MCF 10A (cell line): Measurements from ENCODE around the gene RPS6KA4. TPM values are rescaled to one million over a fixed set of nuclear protein-coding genes. Genes with fewer than 3 reads are reported as not detected.

Source experiments
- BruUV-seq: library from RNA; stranded (reverse); fragments of 400-500 nt; replicated peaks from 2 replicates; lab custom pipeline; 2021; lab: Mats Ljungman, UMichigan
- CTCF ChIA-PET: fragments of 300-600 bp; sonication (Branson Sonifier 250); formaldehyde crosslinking; extraction: SDS; loops from one replicate; lab custom pipeline; 2021; ENCODE audit warnings: antibody characterized with exemption, inconsistent platforms; lab: Yijun Ruan, JAX
- POLR2A ChIA-PET: fragments of 300-600, 350-650 bp; sonication (Branson Sonifier 250); formaldehyde crosslinking; extraction: SDS; loops from one replicate; lab custom pipeline; 2020; ENCODE audit warnings: antibody characterized with exemption, inconsistent platforms; lab: Yijun Ruan, JAX
- DNase-seq: peaks from one replicate; pipeline ENCODE4 v3.0.0-alpha.2; 2018; ENCODE audit not compliant: unreplicated experiment
- H3K27ac Mint-ChIP-seq: one replicate; pipeline ENCODE4 v1.8.0; 2022; ENCODE audit warnings: mild to moderate bottlenecking, low read depth, mixed read lengths; ENCODE audit not compliant: unreplicated experiment
- H3K27me3 Mint-ChIP-seq: one replicate; pipeline ENCODE4 v1.8.0; 2022; ENCODE audit warnings: mixed read lengths; ENCODE audit not compliant: insufficient read depth, unreplicated experiment
- H3K36me3 Mint-ChIP-seq: one replicate; pipeline ENCODE4 v1.8.0; 2022; ENCODE audit warnings: mild to moderate bottlenecking, moderate library complexity, mixed read lengths; ENCODE audit not compliant: insufficient read depth, unreplicated experiment
- H3K4me1 Mint-ChIP-seq: one replicate; pipeline ENCODE4 v1.8.0; 2022; ENCODE audit warnings: mixed read lengths; ENCODE audit not compliant: insufficient read depth, unreplicated experiment
- H3K4me3 Mint-ChIP-seq: one replicate; pipeline ENCODE4 v1.8.0; 2022; ENCODE audit warnings: mild to moderate bottlenecking, moderate library complexity, mixed read lengths; ENCODE audit not compliant: unreplicated experiment
- H3K9me3 Mint-ChIP-seq: one replicate; pipeline ENCODE4 v1.8.0; 2022; ENCODE audit warnings: mixed read lengths; ENCODE audit not compliant: unreplicated experiment
- intact Hi-C: fragments of 100-400 bp; cut with micrococcal nuclease; formaldehyde crosslinking; loops from 2 replicates; pipeline ENCODE4 v1.14.1; 2022
- total RNA-seq: library from RNA; stranded (reverse); gene quantifications from 2 replicates; pipeline ENCODE4 v1.2.3, GENCODE V29; 2022
- TF ChIP-seq, protein P1 (sequence below): fragments of 200-600 bp; IDR thresholded peaks from one replicate; pipeline ENCODE4 v1.8.0; 2022; ENCODE audit warnings: antibody characterized with exemption, mild to moderate bottlenecking; ENCODE audit not compliant: unreplicated experiment

The RPS6KA4 gene
- total RNA-seq, 1 experiment from 2014 or later: 42.5 TPM

DNA sequence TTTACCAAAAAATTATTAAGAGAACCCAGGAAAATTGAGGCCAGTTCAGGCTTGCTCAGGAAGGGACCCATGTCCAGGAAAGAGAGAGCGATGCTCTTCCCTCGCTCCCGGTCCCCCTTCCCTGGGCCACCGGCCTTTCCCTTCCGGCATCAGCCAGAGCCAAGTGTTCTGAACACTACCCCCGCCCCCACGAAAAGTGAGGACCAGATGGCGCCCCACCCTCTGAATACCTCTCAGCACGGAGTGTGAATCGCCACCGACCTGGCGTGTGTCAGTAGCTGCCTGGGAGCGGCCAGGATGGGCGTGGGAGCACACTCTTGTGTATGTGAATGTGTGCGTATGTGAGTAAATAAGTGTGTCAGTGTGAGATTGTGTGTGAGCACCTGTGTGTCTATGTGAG lies 20.2 kb downstream of the RPS6KA4 start:
- intact Hi-C loops: no loop called here
- POLR2A ChIA-PET: interaction anchor here (0.9 kb wide), 1 partner anchor 398 kb away, joined by 3 read pairs; no protein-coding TSS in a partner anchor
- TF ChIP-seq, protein P1, sequence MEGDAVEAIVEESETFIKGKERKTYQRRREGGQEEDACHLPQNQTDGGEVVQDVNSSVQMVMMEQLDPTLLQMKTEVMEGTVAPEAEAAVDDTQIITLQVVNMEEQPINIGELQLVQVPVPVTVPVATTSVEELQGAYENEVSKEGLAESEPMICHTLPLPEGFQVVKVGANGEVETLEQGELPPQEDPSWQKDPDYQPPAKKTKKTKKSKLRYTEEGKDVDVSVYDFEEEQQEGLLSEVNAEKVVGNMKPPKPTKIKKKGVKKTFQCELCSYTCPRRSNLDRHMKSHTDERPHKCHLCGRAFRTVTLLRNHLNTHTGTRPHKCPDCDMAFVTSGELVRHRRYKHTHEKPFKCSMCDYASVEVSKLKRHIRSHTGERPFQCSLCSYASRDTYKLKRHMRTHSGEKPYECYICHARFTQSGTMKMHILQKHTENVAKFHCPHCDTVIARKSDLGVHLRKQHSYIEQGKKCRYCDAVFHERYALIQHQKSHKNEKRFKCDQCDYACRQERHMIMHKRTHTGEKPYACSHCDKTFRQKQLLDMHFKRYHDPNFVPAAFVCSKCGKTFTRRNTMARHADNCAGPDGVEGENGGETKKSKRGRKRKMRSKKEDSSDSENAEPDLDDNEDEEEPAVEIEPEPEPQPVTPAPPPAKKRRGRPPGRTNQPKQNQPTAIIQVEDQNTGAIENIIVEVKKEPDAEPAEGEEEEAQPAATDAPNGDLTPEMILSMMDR: no peak
- Mint-ChIP-seq H3K27ac (no peak overlapping the region), H3K27me3 (peaks cover 20% of the 10 kb centered on the region), H3K4me1 (no peaks in the 10 kb centered on the region), H3K4me3 (no peak overlapping the region), H3K9me3 (no peaks in the 10 kb centered on the region), H3K36me3 (no peaks in the 10 kb centered on the region)
- BruUV-seq: no TSS peak
- DNase-seq: no peak
- CTCF ChIA-PET: no interaction called here

DNA sequence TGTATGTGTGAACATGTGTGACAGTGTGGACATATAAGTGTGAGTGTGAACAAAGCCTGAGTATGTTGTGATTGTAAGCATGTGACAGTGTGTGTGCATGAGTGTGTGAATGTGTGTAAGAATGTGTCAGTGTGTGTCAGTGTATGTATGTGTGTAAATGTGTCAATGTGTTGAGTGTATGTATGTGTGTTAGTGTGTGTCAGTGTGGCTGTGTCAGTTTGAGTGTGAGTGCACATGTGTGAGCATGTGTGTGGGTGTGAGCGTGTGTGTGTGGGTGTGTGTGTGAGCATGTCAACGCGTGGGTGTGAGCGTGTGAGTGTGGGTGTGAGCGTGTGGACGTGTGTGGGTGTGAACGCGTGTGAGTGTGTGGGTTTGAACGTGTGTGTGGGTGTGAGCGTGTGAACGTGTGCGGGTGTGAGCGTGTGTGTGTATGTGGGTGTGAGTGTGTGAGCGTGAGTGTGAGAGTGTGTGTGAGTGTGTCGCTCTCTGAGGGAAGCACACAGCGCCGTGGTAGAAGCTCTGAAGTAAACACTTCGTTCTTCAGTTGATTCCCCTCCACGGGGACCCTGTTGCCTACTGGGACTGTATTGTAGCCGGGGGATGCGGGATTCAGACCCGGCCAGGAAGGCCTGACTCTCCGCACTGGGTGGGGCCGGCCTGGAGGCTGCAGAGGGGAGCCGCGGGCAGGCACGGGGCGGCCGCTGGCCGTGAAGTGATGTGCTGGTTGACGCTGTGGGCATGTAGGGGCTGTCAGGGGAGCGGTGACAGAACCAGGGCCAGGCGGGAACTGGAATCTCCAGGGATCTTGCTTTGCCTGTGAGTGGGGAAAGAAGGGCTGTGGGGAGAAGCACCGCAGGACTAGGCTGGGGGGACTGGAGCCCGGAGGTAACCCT lies 21.1 kb downstream of the RPS6KA4 start:
- Mint-ChIP-seq H3K36me3 (no peaks in the 10 kb centered on the region), H3K4me3 (no peak overlapping the region), H3K27ac (no peak overlapping the region), H3K4me1 (no peaks in the 10 kb centered on the region), H3K9me3 (no peaks in the 10 kb centered on the region), H3K27me3 (peaks cover 20% of the 10 kb centered on the region)
- POLR2A ChIA-PET: no interaction called here
- intact Hi-C loops: no loop called here
- TF ChIP-seq, protein P1: no peak
- no TSS peak for BruUV-seq
- CTCF ChIA-PET: no interaction called here
- DNase-seq: no peak

DNA sequence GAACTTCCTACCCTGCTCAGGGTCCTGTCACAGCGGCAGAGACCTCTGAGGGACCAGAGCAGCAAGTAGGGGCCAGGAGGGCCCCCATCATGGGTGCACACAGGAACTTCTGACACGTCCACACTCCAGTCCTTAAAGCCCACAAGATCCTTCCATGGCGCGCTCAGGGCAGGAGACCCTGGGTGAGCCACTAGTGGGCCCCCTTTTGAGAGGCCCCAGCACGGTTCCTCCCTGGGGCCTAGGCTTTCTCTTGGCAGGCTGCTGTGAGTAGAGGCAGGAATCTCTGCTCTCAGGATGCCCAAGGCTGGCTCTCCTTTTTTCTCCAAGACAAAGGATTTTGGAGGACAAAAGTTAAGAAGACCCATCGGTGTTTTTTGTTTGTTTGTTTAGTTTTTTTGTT lies 22.4 kb downstream of the RPS6KA4 start:
- TF ChIP-seq, protein P1: no peak
- no peaks in the 10 kb centered on the region for H3K36me3 Mint-ChIP-seq
- peaks cover 20% of the 10 kb centered on the region for H3K27me3 Mint-ChIP-seq
- no peak overlapping the region for H3K27ac Mint-ChIP-seq
- H3K9me3 Mint-ChIP-seq: no peaks in the 10 kb centered on the region
- no peak for DNase-seq
- ChIA-PET POLR2A (no interaction called here), CTCF (interaction anchor here (1.2 kb wide), 1 partner anchor 33 kb away, joined by 3 read pairs; no protein-coding TSS in a partner anchor)
- intact Hi-C loops: no loop called here
- peaks cover 4% of the 10 kb centered on the region for H3K4me1 Mint-ChIP-seq
- no peak overlapping the region for H3K4me3 Mint-ChIP-seq
- BruUV-seq: no TSS peak

DNA sequence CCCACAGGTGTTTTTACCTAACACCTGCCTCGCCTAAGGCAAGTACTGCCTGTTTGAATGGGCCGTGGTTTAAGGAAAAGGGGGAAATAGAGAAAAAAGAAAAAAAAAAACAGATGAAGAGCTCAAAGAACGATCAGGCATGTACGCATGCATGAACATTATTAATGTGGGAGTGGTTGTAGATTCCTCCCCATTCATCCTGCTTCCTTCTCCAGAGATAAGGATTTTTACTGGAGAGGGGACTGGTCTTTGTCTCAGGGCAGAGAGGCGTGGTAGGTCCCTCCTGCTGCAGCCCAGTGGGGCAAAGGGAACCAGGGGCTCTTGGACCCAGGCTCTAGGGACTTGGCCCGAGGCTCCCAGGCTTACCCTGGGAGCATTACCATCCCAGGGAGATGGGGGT lies 23.1 kb downstream of the RPS6KA4 start:
- no peak overlapping the region for H3K27ac Mint-ChIP-seq
- H3K4me3 Mint-ChIP-seq: no peak overlapping the region
- BruUV-seq: no TSS peak
- no peaks in the 10 kb centered on the region for H3K36me3 Mint-ChIP-seq
- intact Hi-C loops: no loop called here
- no peak for DNase-seq
- CTCF ChIA-PET: interaction anchor here (1.2 kb wide), 1 partner anchor 34 kb away, joined by 3 read pairs; no protein-coding TSS in a partner anchor
- TF ChIP-seq, protein P1: no peak
- POLR2A ChIA-PET: no interaction called here
- peaks cover 11% of the 10 kb centered on the region for H3K4me1 Mint-ChIP-seq
- peaks cover 20% of the 10 kb centered on the region for H3K27me3 Mint-ChIP-seq
- H3K9me3 Mint-ChIP-seq: no peaks in the 10 kb centered on the region
